Iris pigment epithelial cell (primary cell): ENCODE data around the gene TSPYL1.
"Not testable (repeated sequence)": the region's sequence is repeated elsewhere in the genome, so short reads cannot be mapped to it uniquely, and the experiment has no call there.

Experiments used
- DNase-seq: peaks from one replicate; pipeline ENCODE4 v3.0.0-alpha.2; 2011; ENCODE audit warnings: low read depth

TSPYL1 gene

DNA sequence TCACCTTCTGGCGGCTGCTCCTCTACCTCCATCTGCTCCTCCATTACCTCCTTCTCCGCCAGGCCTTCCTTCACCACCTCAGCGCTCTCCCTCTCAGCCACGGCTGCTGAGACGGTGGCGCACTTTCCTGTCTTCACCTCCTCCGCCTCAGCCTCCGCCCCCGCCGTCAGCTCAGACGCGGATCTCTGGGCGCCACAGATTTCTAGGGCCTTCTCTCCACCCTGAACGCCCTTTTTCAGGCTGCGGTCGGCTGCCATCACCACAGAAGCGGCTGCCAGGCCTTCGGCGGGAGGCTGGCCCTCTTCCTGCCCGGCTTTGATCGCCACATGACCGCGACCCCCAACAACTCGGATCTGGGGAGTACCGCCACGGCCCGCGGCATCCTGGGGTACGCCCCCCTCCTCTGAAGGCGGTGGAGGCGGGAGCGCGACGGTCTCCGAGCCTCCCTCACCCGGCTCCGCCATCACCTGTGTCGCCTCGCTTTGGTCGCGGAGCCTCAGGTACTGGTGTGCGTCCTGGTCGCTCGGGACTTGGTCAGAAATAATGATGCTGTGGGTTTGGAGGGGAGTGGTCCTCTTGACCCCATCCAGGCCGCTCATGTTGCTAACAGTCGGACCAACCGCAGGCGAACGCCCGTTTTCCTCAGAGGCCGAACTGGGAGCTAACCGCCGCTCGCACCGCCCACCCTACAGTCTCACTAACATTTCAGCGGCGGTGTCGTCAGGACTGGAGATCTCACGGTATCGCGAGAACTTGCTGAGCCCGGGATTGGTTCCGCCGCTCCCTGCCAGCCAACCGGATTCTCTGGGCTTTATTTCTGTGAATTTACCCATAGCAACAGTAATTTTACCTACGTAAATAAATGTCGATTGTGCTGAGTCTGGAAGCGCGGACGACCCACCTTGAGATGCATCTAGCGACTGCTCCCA lies at the start of gene TSPYL1:
TSPYL1 (minus strand) TSS at position 699 of the 929 bp plus-strand sequence; CDS start at position 599, 100 bp downstream.
- peak; percentile 97 for DNase-seq

DNA sequence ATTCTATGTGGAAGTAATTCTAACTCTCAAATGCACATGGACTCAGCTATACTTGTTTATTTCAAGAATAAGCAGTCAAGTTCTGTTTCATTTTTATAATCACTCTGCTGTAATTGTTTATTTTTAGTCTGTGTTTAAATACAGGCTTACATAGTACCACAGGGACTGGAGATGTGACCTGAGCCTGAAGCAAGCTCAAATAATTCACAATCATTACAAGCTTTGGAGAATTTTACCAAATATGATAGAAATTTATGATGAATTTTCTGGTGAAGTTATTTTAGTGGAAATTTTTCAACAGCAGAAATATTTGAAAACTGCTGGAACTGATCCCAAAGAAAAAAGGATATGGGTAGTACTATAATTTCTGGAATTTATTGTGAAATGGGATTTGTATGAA lies 49.4 kb upstream of the TSPYL1 start:
- DNase-seq, result peak; percentile 50

DNA sequence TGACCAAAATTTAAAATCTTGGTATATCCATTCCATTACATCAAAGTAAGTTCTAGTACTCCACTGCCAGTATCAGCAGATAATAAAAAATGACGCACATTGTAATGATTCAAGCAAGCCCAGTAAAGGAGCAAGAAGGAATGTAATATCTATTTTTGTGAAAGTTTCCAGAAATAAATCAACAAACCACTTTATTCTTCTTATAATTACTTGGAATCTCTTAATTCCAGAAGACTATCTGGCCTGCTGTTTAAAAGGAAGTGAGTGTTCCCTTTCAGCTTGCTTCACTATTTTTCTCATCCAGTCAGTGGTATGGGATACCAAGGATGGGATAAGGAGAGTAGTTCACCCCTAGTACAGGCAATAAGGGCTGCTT lies 48.8 kb upstream of the TSPYL1 start:
- DNase-seq, result peak; percentile 53

DNA sequence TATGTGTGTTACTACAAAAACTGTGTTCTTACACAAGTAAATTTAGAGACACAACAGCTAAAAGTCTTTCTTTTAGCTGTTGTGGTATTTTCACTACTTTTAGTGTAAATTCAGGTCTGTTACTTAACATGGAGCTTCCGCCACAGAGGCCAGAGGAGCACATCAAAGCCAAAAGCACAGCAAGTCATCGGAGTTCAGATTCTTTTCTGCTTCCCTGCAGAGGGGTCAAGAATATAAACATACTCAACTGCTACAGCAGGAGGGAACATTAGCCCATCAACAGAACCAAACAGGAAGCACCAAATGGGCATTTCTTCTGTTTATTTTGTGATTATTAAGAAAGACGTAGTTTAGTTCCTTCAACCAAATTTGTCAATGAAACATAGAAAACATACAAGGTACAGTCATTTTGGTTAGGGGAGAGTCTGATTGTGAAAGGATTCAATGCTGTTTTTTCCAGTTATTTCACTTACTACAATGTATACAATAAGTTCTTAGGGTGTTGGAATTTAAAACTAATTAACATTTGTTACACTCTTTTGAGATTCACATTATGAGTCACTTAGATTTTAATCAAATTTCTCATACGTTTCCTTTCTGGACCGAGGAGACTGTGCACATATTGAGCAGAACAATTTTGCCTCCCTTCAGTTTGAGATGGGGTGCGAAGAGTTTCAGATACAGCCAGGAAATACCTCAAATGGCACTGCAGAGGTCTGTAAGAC lies 48.2 kb upstream of the TSPYL1 start:
- DNase-seq, result peak; percentile 80

DNA sequence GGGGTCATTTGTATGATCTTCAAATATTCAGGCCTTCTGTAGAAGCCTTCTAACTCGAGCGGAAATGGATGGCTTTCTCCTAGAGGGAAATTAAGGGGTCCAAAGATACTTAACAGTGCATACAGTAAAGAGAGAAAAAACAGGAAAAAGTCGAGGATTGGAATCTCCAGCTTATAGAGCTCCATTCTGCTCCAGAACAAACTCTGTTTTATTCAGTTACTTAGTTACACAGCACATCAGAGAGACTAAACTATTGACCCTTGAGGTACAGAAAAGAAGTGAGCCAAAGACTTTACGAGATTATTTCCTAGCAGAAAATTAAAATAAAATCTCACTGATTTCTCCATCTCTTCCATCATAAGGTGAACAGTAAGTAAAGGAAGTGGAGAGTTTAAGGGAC lies 47.3 kb upstream of the TSPYL1 start:
- no peak for DNase-seq

DNA sequence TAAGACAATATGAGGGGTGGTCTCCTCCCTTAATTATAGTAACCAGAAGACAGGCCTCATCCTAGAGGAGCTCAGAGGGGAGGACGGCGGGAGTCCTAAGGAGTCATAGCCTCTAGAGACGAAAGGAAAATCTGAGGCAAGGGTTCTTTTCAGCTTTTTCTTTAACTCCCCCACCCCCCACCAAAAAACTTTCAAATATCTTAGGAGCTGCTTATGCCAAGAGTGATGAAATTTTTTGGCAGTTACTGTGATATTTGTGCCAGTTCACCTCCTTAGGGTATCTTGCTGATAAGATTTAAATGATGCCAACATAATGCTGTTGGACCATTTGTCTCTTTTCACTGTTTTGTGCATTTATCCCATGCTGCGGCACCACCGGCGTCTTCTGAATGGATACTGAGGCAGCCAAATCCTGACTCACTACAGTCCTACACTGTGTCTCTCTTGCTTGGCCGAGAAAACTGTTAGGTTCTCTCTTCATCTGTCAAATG lies 46.5 kb upstream of the TSPYL1 start:
- DNase-seq, result no peak

DNA sequence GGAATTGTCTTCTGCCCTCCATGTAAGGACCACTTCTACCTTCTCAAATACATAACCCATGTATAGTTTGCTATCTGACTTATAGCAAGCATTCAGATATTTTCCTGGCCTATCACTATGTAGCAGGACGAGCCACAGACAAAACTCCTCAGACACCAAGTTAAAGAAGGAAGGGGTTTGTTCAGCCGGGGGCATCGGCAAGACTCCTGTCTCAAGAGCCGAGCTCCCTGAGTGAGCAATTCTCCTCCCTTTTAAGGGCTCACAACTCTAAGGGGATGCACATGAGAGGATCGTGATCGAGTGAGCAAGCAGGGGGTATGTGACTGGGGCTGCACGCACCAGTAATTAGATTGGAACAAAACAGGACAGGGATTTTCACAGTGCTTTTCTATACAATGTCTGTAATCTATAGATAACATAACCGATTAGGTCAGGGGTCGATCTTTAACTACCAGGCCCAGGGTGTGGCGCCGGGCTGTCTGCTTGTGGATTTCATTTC lies 46.0 kb upstream of the TSPYL1 start:
- not testable (repeated sequence) for DNase-seq

DNA sequence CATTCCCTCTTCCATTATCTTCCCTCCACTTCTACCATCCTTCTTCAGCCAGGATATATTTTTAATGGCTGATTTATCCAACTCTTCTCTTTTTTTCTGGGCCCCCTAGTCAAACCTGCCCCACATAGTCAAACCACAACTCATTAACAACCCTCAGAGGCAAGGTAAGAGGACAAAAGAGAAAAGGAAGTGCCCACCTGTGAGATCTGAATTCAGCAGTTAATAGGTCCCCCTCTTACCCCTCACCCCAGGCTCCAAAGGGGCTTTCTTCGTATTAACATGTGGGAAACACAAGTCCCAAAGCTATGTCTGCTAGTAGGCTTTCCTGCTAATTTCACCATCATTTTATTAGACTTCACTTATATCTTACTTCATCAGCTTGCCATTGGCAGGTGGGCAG lies 44.1 kb upstream of the TSPYL1 start:
- DNase-seq, result no peak

DNA sequence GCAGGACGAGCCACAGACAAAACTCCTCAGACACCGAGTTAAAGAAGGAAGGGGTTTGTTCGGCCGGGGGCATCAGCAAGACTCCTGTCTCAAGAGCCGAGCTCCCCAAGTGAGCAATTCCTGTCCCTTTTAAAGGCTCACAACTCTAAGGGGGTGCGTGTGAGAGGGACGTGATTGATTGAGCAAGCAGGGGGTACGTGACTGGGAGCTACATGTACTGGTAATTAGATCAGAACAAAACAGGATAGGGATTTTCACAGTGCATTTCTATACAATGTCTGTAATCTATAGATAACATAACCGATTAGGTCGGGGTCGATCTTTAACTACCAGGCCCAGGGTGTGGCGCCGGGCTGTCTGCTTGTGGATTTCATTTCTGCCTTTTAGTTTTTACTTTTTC lies 42.2 kb upstream of the TSPYL1 start:
- not testable (repeated sequence) for DNase-seq

DNA sequence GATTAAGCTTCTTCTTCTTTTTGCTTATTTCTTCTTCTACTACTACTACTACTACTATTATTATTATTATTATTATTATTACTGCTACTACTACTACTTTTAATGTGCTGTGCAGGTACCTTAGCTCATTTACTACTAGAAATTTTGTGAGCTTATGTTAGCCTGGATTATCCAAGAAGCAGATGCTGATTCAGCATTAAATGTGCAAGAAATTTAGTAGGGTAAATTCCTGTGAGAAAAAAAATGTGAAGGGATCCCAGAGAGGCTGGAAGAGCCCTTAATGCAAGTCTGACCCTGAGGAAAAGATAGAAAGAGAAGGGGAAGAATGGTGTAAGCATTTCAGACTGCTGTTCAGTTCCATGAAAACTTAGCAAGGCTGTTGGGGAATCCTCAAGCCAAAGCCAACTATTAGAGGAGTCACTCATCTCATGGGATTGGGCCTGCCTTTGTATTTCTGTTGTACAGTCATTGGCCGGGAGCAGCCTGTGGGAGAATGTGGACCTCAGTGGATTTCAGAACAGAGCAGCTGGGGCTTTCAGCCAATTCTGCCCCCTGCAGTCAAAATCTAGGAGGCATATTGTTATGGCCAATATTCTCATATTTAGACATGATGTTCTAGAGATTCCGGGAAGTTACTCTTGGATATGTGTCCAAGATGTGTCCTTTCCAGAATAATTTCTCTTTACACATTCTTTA lies 37.2 kb upstream of the TSPYL1 start:
- DNase-seq, result no peak

DNA sequence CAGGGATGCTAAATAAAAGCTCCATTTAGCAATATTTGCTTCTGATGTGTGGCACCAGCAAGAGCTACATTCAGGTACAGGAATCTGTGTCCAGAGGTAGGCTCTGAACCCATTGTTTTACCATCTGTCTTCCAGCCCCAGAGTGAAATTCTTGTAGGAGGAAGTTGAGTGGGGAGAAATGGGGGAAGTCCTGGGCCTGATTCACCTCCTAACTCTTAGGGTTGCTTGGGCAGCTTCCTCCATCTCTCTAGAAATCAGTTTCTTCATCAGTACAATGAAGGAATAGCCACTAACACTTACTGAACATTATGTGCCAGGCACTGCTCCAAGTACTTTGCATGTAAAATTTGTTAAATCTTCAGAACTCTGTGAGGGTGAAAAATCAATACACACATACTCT lies 35.1 kb upstream of the TSPYL1 start:
- no peak for DNase-seq

DNA sequence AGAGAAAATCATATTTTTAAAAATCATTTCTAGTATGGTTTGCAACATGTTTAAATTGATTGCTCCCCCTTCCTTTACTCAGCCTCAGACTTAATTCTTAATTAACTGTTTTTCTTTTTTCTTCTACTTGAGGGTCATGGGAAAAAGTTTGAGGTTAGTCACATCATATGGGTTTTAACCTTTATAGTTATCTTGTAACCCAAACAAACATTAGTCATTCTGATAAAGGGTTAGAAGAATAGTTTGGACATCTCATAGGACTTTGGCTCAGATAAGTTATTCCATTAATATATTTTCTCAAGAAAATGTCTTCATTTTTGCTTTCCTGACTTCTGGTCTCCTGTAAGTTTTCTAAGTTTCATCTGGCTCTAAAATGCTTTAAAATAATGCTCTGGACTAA lies 34.5 kb upstream of the TSPYL1 start:
- DNase-seq, result peak; percentile 34

DNA sequence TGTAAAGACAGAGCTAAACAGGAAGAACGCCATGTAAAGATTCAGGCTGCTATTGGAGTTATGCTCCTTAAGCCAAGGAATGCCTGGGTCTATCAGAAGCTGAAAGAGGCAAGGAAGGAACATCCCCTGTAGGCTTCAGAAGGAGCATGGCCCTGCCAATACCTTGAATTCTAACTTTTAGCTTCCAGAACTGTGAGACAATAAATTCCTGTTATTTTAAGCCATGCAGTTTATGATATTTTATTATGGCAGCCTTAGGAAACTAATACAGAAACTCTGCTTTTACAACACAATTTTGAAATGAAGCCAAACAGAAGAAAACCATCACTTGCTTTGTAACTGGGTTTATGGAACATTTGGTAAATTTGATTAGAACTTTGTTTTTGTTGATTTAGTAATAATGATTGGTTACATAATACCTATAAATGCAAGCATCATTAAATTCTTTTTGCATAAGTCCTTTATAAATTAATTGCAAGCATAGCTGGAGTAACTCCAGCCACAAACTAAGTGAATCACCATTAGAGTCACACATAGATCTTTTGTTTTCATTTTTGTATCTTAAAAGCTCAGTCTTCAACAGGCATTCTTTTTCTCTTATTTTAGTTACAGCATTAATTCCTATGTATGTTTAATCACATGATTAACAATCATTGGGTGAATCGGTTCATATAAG lies 33.5 kb upstream of the TSPYL1 start:
- peak; percentile 30 for DNase-seq

DNA sequence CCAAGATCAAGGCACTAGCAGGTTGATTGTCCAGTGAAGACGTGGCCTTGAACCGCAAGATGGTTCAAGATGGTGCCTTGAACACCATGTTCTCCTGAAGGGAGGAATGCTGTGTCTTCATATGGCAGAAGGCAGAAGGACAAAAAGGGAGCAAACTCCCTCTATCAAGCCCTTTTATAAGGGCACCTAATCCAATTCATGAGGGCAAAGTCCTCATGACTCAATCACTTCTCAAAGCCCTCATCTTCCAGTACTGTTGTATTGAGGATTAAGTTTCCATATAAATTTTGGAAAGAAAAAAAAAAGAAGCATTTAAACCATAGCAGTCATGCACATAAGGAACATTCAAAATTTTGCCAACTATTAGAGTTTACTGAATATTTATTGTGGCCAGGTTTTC lies 29.9 kb upstream of the TSPYL1 start:
- DNase-seq, result no peak

DNA sequence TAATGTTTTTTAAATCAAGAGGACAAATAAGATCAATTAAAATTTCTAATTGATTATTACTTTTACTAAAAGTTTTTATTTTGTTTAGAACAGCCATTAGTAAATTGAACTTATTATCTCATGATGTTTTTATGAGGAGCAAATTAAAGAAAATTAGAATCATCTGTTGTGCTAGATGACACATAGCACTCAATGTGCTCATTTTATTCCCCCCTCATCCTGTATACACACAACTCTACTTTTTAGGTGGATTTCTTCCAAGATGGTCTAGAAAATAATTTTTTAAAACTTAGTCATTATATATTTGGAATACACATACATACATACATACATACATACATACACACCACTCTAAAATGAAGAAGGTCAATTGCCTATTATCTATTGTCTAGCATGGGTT lies 29.3 kb upstream of the TSPYL1 start:
- DNase-seq, result no peak

DNA sequence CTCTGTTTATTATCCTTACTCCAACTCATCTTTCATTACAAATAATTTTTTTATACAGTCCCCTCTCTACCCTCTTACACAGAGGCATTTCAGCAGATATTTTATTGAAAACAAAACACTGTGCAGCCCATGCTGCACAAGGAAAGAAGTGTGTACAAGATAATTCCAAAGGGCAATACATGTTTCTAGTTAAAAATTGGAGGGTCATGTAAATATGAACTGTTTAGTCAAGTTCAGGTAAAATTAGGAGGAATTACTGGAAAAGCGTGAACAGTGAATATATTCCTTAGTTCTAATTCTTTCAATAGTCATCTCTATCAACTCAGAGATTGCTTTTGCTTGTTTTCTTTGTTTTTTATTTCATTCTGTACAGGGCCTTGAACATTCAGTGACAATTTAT lies 27.9 kb upstream of the TSPYL1 start:
- no peak for DNase-seq

DNA sequence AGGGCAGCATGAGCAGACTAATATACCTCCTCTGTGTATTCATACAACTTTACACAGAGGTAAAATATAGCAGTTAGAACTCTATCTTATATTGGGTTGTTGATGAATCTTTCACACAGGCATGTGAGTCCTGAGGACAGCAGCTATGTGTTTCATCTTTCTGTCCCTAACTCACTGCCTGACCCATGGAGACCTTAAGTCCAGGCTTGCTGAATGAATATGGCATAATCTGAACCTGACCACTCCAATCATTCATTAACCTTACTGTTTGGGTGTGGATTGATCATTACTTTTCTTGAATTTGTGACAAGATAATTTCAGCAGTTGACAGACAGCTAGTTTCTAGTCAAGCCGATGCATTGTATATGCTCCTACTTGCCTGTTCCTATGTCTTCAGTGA lies 27.3 kb upstream of the TSPYL1 start:
- DNase-seq, result no peak

DNA sequence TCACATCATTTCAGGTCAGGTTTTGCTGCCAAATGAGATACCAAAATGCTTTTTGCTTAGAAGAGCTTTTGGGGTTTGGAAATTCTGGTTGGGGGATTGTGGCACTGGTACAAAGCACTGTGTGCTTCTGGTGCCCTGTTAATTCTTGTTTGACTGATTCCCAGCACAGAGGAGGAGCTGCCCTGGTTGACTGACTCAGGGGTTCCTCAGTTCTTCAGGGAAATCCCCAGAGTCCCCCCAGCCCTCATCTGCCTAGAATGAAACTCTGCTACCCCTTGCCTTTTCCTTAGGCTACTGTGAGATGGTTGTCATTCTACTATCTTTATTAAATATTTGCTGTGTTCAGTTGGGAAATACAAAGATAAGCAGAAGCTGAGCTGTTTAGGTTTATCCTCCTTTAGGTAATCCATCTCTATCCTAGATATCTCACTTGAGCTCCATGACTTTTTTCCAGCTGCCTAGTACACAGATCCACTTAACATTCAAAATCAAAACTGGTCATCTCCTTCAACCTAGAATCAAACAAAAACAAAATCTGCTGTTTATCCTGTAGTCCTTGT lies 24.9 kb upstream of the TSPYL1 start:
- no peak for DNase-seq

DNA sequence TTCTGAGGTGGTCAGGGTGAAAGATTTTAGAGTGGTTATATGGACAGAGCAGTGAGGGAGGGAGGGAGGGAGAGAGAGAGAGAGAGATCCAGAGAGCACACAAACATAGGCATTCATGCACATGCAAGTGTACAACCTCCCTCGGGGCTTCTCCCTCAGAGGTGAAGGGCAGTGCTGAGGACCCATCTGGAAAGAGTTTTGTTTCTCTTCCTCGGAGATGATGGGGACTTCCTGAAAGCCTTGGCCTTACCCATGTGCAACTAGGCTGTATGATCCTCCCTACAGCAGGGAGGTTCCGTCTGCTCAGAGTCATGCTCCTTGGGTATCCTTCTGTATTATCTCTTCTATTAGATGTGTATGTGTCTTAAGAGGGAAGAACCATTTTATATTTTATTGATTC lies 21.4 kb upstream of the TSPYL1 start:
- DNase-seq, result no peak

DNA sequence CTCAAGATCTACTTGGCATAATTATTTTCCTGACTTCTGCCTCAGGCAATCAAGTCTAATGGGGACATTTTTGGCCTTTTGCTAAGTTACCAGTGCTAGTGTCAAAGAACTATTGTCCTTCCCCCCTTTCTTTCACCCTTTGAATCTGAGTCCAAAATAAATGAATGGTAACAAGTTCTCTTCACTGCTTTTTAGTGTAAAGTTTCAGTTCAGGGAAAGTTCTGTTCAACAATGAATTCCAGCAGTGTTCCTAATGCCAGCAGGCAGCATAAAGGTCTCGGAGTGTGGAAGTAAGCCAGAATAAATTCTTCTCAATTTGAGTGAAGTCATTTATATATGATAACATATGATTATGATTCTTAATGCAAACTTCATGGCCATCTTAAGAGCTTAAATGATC lies 20.8 kb upstream of the TSPYL1 start:
- DNase-seq, result no peak

DNA sequence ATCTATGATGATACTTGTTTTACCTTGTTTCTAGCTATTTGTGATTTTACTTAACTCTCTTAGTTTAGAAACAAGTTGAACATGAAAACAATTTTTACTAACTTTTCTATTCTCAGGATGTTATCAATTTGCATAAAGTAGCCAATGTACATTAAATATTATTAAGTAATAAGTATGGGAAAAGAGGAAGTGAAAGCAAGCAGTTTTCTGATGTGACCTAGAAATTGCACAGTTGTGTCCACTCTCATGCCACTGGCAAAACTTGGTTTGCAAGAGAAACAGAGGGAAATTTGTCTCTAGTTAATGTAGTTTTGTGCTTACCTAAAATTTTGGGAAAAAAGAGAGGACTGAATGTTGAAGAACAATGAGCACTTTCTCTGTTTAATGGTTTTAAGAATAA lies 19.2 kb upstream of the TSPYL1 start:
- DNase-seq, result no peak

DNA sequence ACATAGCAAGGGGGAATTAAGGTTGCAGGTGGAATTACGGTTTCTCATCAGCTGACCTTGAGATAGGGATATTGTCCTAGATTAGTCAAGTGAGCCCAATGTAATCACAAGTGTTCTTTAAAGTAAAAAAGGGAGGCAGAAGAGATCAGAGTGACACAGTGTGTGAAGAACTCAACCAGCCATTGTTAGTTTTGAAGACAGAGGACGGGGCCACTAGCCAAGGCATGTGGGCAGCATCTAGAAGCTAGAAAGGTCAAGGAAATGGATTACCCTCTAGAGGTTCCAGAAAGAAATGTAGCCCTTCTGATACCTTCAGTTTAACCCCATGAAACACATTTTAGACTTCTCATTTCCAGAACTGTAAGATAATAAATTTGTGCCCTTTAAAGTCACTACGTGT lies 18.5 kb upstream of the TSPYL1 start:
- no peak for DNase-seq
